Measurements from ENCODE around the gene ZNF14. TPM values are rescaled to one million over a fixed set of nuclear protein-coding genes. Genes with fewer than 3 reads are reported as not detected.

The ZNF14 gene
- total and polyA plus RNA-seq, 2 of the 13 experiments (the other 11 are each of a cell fraction or from before 2014, with no cell fraction given) = 1.9 to 6.2 TPM

GRCh38 chr19:19663256-19664120 lies 69.4 kb downstream of the ZNF14 start, which contains the start of gene ATP13A1 (continued):
- TF ChIP-seq ZNF574 (CRISPR knock-in tag; IDR thresholded peaks at IDR 0.05) (peak; percentile 95), ZNF142 (CRISPR knock-in tag; IDR thresholded peaks at IDR 0.05) (0 out of 2 replicates have a peak, but pooled peaks have one; percentile 20), CHD4 (IDR thresholded peaks at IDR 0.05; ENCODE audit: borderline replicate concordance, low read length) (no peak), ZBTB2 (CRISPR knock-in tag; IDR thresholded peaks at IDR 0.05; ENCODE audit: low read depth) (peak; percentile 76; the same call in 1 of the 2 replicates), ZBED4 (CRISPR knock-in tag; IDR thresholded peaks at IDR 0.05; ENCODE audit: borderline replicate concordance) (0 out of 2 replicates have a peak, but pooled peaks have one; percentile 28), ZMAT3 (CRISPR knock-in tag; conservative IDR thresholded peaks at IDR 0.05) (no peak), THRA (CRISPR knock-in tag; IDR thresholded peaks at IDR 0.05; ENCODE audit: borderline replicate concordance) (0 out of 2 replicates have a peak, but pooled peaks have one; percentile 29), MYNN (CRISPR knock-in tag; IDR thresholded peaks at IDR 0.05; ENCODE audit: low read depth) (no peak), ZNF639 (CRISPR knock-in tag; conservative IDR thresholded peaks at IDR 0.05) (peak; percentile 63; the same call in 1 of the 2 replicates)
